Activated gamma-delta T cell (primary cell): Measurements from ENCODE around the gene NMRK1.

Experiments used
- DNase-seq: peaks from one replicate; lab custom pipeline; 2025; lab: John Stamatoyannopoulos, UW

Gene NMRK1

DNA sequence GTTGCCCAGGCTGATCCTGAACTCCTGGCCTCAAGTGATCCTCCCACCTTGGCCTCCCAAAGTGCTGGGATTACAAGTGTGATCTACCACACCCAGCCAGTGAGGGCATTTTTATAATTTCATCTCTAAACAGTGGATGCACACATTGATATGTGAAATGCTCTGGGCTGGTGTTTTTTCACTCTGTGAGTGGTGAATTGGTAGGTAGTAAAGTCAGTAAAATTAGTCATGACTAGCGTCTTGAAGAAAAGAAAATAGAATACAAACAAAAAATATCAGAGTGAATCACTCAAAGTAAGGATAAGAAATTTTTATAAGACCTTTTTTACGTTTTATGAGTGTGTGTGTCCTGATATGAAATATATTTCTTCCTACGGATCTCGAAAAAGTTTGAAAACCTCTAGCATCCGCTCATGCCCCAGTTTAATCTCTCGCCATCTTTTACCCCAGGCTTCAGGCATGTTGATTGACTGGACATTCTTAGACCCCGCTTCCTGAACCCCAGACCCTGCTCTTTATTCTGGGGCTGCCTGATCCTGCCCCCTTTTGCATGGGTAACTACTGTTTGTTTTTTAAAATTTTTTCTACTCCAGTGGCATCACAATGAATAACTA is 14.3 kb upstream of the NMRK1 start:
- DNase-seq = no peak

DNA sequence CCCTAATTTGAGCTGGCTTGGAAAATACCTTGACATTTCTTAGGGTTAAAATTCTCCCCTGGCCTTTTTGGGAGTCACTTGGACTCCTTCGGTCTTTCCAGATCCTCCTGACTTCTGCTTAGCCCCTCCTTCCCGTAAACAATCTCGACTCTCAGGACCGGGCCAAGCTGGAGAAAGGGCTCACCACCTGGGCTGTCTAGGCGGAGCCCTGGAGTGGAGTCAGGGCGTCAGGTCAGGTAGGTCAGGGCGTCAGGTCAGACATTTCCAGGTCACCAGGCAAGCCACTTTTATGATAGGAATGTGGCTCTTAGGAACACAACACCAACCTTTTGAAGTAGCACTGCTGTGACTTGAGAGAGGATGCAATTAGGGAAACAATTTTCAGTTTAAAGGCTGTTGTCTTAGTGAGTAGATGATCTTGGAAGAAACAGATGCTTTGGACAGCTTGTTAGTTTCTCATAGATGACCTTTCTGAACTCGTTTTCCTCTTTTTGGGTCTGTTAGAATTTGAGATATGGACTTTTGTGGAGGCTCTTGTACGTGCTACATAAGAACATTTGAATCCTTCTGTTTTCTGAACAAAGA is 13.1 kb upstream of the NMRK1 start:
- DNase-seq = no peak

- DNase-seq = no peak
Measured at GRCh38 chr9:75096796-75097195, 8.8 kb upstream of the NMRK1 start.

DNA sequence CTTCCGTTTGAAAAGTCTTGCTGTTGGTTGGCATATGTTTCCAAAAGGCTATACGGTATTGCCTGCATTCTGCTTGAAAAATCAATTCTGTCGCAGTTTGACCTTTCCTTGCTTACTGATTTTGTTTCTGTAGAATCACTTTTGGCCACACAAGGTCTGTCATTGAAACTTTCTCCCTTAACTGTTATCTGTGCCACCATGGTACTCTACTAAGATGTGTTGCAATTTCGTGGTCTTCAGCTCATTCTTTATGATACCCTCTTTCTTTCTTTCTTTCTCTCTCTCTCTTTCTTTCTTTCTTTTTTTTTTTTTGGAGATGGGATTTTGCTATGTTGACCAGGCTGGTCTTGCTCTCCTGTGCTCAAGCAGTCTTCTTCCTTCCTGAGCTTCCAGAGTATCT is 4.8 kb upstream of the NMRK1 start:
- DNase-seq = no peak

DNA sequence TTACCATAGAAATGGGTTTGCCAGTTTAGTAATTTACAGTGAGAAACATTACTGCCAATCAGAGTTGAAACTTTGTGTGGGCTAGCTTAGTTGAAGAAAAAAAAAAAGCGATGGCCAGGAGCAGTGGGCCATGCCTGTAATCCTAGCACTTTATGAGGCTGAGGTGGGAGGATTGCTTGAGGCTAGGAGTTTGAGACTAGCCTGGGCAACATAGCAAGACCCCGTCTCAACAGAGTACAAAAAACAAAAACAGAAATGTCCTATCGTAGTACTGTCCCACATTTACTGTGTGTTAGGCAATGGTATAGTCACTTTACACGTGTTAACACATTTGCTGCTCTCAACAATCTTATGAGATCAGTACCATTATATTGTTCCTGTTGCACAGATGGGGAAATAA is 2.6 kb upstream of the NMRK1 start:
- DNase-seq = no peak

DNA sequence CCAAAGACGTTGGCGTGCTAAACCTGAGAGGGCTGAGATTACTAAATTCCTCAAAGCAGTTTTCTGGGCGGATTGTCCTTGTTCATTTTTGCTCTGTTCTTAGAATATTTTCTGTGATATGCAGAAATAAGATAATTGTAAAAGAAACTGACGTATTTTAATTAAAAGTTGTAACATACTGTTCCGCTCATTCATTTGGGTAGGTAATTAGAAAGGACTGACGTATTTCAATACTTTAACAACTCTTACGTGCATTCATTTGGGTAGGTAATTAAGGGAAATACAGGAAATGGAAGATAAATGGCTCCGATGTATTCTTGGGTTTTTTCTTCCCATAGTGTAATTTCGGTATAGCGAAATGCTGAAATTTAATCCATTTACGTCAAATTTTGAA is 1.4 kb upstream of the NMRK1 start:
- DNase-seq = no peak

DNA sequence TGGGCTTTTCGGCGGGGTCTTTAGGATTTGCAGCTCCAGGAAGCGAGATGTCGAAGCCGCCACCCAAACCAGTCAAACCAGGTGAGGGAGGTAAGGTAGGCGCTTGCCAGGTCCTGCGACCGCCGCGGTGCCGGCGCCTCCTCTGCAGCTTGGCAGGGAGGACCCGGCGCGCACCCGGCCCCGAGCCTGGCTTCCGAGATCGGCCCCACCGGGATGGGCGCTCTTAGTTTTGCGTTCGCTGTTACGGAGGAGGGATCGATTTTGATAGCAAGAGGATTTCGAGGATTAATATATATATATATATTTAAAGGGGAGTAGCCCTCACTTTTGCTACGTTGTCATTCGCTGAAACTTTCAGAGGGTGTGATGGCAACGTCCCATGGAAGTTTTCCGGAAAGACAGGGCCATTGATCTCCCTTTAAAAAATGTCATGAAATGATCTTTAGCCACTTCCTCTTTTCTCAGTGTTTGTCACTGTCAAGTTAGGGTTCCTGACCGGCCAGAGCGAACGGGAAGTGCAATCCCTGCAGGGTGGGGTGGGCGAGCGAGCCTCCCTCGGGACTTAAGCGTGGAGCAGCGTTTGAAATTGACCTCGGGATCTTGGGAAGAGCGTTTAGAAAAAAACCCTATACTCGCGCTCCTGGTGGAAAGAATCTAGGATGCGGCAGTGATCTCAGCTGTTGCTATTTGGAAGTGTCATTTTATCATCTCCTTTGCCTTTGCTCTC is 854 bp upstream of the NMRK1 start:
- peak; percentile 61 for DNase-seq

DNA sequence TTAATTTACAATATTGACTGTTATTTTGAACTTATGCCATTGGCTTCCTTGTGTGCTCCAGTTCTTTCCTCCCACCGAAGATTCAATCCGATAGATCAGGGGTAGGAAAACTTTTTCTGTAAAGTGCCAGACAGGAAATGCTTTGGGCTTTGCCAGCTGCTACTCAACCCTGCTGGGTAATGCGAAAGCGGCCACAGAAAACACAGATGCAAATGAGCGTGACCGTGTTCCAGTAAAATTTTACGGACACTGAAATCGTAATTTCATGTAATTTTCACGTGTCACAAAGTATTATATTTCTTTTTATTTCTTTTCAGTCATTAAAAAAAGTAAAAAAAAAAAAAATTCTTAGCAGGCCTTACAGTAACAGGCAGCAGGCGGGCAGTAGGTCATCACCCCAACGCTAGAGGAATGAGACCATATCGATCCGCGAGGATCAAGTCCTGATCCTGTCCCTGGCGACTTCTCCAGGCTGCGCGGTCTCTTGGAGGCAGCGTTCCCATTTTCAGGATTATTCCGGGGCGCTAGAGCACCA is 599 bp downstream of the NMRK1 start:
- no peak for DNase-seq

- DNase-seq = no peak
Measured at GRCh38 chr9:75086541-75087288, 1.2 kb downstream of the NMRK1 start.

DNA sequence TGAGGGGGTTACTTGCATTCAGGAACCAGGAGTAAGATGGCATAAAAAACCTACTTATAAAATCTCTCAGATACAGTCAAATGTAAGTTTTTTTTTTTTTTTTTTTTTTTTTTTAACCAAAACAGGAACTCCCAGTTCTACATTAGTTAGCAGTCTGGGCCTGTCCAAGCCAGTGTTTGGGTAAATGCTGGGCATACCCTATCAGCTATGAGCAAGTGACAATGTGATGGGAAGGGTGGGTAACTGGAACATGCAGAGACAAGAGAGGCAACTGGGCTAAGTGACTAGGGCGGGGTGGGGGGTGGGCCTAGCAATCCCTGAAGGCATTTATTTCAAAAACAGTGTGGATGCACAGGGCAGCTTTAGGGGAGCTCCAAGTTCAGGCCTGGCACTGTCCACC is 2.3 kb downstream of the NMRK1 start:
- DNase-seq = no peak

- DNase-seq = no peak
Measured at GRCh38 chr9:75084081-75084672, 3.8 kb downstream of the NMRK1 start.

DNA sequence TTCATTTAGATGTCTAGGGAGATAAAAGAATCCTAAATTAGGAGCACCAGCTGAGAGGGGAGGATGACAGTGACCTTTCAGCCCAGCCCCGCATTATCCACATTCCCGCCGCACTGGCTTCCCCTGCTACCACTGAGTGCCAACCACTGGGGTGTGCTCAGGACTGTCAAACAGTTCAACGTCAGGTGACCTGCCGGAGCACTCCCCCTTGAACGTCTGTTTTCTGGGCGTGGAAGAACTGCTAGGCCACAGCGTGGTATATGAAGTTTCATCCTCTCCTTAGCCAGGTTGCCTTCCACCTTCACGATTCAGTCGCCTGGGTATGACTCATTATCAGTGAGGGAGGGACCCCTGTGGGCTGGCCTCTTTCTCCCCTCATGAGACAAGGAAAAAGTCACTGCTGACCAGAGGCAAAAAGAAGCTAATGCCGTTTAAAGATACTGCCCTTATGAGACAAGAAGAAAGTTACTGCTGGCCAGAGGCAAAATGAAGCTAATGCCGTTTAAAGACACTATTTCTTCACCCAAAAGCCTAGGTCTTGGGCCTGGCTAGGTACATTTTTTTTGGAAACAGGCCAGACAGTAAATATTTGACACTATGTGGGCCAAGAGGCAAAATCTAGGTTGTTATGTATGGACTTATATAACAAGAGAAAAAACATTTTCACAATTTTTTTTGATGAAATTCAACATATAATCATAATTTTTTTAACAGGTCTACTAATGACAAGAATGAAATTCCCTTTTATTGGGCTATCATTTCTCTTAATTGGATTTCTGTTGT is 4.6 kb downstream of the NMRK1 start:
- DNase-seq = no peak

DNA sequence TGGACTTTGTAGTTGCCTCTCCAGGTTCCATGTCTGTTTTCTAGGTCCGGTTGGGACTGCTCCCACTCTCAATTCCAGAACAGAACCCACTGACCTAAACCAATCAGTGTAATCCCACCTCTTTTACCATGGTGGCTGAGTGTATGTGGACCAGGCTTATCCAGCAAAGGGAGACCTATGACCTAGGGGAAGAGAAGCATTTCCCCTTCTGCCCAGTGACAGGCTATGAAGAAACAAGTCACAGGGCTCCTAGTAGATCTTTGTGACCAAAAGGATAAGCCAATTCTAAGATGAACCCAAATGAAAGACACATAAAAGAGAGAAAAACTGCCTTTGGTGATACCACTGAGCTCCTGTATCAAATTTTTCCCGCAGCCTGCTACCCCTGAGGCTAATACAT is 6.3 kb downstream of the NMRK1 start:
- no peak for DNase-seq

GRCh38 chr9:75072895-75073294 is 15.1 kb downstream of the NMRK1 start:
- no peak for DNase-seq

GRCh38 chr9:75071530-75072122 is 16.3 kb downstream of the NMRK1 start:
- DNase-seq = no peak

- no peak for DNase-seq
Measured at GRCh38 chr9:75069171-75069570, 18.8 kb downstream of the NMRK1 start.

- DNase-seq = no peak
Measured at GRCh38 chr9:75067894-75068293, 20.1 kb downstream of the NMRK1 start.

DNA sequence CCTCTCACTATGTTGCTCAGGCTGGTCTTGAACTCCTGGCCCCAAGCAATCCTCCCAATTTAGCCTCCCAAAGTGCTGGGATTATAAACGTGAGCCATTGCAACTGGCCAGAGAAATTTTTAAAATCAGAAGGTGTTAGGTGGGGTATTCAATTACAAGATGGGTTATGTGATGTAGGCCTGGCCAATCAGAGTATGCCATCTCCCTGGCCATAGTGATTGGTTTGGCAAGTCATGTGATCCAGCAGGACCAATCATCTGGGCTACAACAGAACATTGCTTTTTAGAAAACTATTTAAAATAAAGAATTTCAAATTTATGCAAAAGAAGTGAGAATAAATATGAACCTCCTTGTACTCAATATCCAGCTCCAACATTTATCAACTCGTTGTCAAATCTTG is 22.4 kb downstream of the NMRK1 start:
- no peak for DNase-seq

GRCh38 chr9:75064307-75065025 is 23.5 kb downstream of the NMRK1 start:
- DNase-seq = no peak

- no peak for DNase-seq
Measured at GRCh38 chr9:75063556-75064305, 24.2 kb downstream of the NMRK1 start.
